ENCODE results near the gene DDX4. TPM values are rescaled to one million over a fixed set of nuclear protein-coding genes. Genes with fewer than 3 reads are reported as not detected.
A peak's percentile ranks its signal among the peaks of the same experiment; 100 is the strongest.

The DDX4 gene
- total RNA-seq, 2 experiments from 2014 or later: 0.23 to 0.61 TPM

DNA sequence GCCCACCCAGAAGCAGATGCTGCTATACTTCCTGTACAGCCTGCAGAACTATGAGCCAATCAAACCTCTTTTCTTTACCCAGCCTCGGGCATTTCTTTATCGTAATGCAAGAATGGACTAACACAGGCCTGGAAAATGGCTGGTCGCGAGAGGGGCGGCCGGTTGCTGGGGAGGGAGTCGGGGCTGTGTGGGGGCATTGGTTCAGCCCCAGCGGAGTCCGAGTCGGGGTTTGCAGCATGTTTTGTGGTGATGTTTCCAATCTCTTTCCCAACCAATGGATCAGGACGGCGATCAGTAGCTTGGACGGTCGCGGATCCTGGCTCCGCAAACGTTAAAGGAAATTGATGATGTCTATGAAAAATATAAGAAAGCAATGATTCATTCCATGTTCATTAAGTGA, 94.6 kb downstream of the DDX4 start:
- ATAC-seq: no peak
- ChIA-PET CTCF (no interaction called here), POLR2A (no interaction called here)
- DNase-seq: no peak
- H3K4me1 Mint-ChIP-seq (ENCODE audit: low read depth): no peaks in the 10 kb centered on the region
- H3K36me3 Mint-ChIP-seq (ENCODE audit: low read depth): no peaks in the 10 kb centered on the region
- peaks cover 6% of the 10 kb centered on the region for H3K9me3 Mint-ChIP-seq (ENCODE audit: insufficient read depth)
- no peak overlapping the region for H3K4me3 Mint-ChIP-seq
- peaks cover 8% of the 10 kb centered on the region for H3K27me3 Mint-ChIP-seq (ENCODE audit: low read depth)
- H3K27ac Mint-ChIP-seq: no peak overlapping the region

DNA sequence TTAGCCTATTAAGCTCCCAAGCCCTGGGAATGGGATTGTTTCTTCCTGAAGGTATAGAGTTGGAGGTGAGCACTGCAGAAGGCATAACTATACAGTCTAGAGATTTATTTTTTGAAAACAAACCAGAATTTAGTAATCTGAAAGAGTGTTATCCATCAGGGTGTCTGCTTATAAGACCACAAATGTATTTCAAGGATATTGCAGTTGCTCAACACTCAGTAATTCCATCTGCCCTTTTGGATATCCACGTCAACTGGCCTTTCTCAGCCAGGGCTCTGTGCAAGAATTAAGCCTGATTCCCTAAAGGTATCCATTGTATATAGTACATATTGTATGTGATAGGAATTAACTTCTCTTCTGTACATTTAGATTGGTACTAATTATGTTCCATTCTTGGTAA, 98.3 kb downstream of the DDX4 start:
- no peaks in the 10 kb centered on the region for H3K36me3 Mint-ChIP-seq (ENCODE audit: low read depth)
- no peak overlapping the region for H3K27ac Mint-ChIP-seq
- POLR2A ChIA-PET: no interaction called here
- H3K27me3 Mint-ChIP-seq (ENCODE audit: low read depth): peaks cover 21% of the 10 kb centered on the region
- CTCF ChIA-PET: no interaction called here
- ATAC-seq: no peak
- DNase-seq: no peak
- H3K9me3 Mint-ChIP-seq (ENCODE audit: insufficient read depth): peaks cover 6% of the 10 kb centered on the region
- H3K4me1 Mint-ChIP-seq (ENCODE audit: low read depth): no peaks in the 10 kb centered on the region
- no peak overlapping the region for H3K4me3 Mint-ChIP-seq

DNA sequence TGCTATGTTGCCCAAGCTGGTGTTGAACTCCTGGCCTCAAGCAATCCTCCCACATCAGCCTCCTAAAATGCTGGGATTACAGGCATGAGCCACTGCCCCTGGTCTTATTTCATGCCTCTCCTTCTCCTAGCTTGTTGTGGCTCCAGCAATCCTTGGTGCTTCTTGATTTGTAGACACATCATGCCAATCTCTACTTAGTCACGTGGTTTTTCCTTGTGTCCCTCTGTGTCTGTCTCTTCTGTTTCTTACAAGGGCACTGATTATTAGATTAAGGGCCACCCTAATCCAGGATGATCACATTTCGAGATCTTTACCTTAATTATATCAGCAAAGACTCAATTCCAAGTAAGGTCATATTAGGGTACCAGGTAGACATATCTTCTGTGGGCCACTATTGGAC, 104.1 kb downstream of the DDX4 start:
- Mint-ChIP-seq H3K27ac (no peak overlapping the region), H3K4me1 (ENCODE audit: low read depth) (no peaks in the 10 kb centered on the region), H3K9me3 (ENCODE audit: insufficient read depth) (peaks cover 15% of the 10 kb centered on the region), H3K4me3 (no peak overlapping the region), H3K27me3 (ENCODE audit: low read depth) (peaks cover 29% of the 10 kb centered on the region), H3K36me3 (ENCODE audit: low read depth) (peaks cover 7% of the 10 kb centered on the region)
- CTCF ChIA-PET: no interaction called here
- POLR2A ChIA-PET: no interaction called here
- ATAC-seq (no peak), DNase-seq (no peak)

DNA sequence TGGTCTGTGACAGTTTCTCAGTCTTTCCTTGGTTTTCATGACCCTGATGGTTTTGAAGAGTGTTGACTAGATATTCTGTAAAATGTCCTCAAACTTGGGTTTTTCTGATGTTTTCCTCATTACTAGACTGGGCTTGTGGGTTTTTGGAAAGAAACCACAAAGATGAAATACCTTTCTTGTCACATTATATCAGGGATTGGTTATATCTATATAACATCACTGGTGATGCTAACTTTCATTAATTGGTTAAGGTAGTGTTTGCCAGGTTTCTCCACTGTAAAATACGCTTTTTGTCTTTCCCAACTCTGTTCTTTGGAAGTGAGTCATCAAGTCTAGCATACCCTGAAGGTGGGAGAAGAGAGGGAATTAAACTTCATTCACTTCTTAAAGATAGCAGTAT, 110.0 kb downstream of the DDX4 start:
- H3K27ac Mint-ChIP-seq: no peak overlapping the region
- peaks cover 22% of the 10 kb centered on the region for H3K4me1 Mint-ChIP-seq (ENCODE audit: low read depth)
- DNase-seq (no peak), ATAC-seq (no peak)
- ChIA-PET POLR2A (no interaction called here), CTCF (no interaction called here)
- H3K4me3 Mint-ChIP-seq: no peak overlapping the region
- peaks cover 17% of the 10 kb centered on the region for H3K27me3 Mint-ChIP-seq (ENCODE audit: low read depth)
- peaks cover 15% of the 10 kb centered on the region for H3K9me3 Mint-ChIP-seq (ENCODE audit: insufficient read depth)
- H3K36me3 Mint-ChIP-seq (ENCODE audit: low read depth): peaks cover 13% of the 10 kb centered on the region

DNA sequence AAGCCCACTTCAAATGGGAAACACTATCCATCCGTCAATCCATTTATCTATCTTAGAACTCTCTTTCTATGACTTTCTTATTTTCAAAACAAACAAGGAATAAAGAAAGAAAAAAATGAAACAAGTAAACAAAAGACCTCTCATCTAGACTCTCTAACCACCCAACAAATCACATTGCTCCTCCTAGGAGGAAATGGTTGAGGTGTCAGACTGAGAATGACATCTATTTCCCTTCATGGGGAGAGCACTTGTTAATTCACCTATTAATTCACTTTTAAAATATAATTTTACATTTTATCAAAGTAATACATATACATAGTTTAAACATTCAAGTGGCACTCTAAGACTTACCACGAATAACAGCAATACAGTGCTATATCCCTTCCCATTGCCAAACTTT, 110.9 kb downstream of the DDX4 start:
- H3K9me3 Mint-ChIP-seq (ENCODE audit: insufficient read depth): peaks cover 15% of the 10 kb centered on the region
- H3K4me1 Mint-ChIP-seq (ENCODE audit: low read depth): peaks cover 31% of the 10 kb centered on the region
- no peak overlapping the region for H3K4me3 Mint-ChIP-seq
- H3K27ac Mint-ChIP-seq: no peak overlapping the region
- peaks cover 13% of the 10 kb centered on the region for H3K36me3 Mint-ChIP-seq (ENCODE audit: low read depth)
- H3K27me3 Mint-ChIP-seq (ENCODE audit: low read depth): peaks cover 16% of the 10 kb centered on the region
- ChIA-PET POLR2A (no interaction called here), CTCF (no interaction called here)
- DNase-seq: no peak
- ATAC-seq: no peak

DNA sequence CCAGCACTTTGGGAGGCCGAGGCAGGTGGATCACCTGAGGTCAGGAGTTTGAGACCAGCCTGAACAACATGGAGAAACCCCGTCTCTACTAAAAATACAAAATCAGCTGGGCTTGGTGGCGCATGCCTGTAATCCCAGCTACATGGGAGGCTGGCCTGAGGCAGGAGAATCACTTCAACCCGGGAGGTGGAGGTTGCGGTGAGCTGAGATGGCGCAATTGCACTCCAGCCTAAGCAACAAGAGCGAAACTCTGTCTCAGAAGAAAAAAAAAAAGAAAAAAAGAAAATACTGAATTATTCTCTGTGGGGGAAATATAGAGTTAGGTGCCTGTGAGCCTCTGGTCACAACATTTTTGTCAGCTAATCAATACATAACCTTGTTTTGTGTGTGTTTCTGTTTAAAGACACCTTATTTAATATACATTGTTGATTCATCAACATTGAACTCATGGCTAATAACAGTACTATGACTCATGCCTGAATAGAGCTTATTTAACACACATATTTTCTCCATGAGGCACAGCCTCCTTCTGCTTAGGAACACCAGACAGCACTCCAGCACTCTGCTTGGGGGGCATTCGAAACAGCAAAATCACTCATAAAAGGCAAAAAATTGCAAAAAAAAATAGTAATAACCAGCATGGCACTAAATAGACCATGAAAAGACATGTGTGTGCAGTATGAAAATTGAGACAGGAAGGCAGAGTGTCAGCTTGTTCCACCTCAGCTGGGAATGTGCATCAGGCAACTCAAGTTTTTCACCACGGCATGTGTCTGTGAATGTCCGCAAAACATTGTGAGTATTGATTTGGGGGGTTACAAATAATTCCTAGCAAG, 113.2 kb downstream of the DDX4 start, which contains the start of gene IL31RA:
TSS of gene IL31RA (plus strand) at position 519 of the 836 bp plus-strand sequence. CDS start at position 733, 214 bp downstream.
- H3K27me3 Mint-ChIP-seq (ENCODE audit: low read depth): peaks cover 12% of the 10 kb centered on the region
- no peak for ATAC-seq
- peaks cover 2% of the 10 kb centered on the region for H3K9me3 Mint-ChIP-seq (ENCODE audit: insufficient read depth)
- H3K4me3 Mint-ChIP-seq: no peak within 1 kb of the TSS
- ChIA-PET CTCF (interaction anchor here (1.5 kb wide), 1 partner anchor 17 kb away, joined by 3 read pairs; no protein-coding TSS in a partner anchor), POLR2A (interaction anchor here (0.5 kb wide), 1 partner anchor 376 kb away, joined by 3 read pairs; no protein-coding TSS in a partner anchor)
- H3K4me1 Mint-ChIP-seq (ENCODE audit: low read depth): peaks cover 46% of the 10 kb centered on the region
- peaks cover 9% of the 10 kb centered on the region for H3K36me3 Mint-ChIP-seq (ENCODE audit: low read depth)
- H3K27ac Mint-ChIP-seq: no peak within 1 kb of the TSS
- DNase-seq: no peak

DNA sequence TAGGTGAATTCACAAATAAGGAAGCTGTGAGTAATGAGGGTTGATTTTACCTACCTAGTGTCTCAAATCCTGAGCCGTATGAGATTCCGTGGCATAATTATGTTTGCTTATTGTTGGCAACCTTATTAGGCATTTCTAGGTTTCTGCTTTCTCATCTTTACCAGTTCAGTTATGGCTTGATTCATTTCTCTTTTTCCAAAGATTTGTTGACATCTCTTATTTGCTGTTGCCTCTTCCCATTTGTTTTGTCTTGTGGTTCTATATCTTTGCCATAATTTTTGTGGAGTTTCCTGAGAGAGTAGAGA, 113.8 kb downstream of the DDX4 start:
- Mint-ChIP-seq H3K4me3 (no peak overlapping the region), H3K4me1 (ENCODE audit: low read depth) (peaks cover 52% of the 10 kb centered on the region), H3K27ac (no peak overlapping the region), H3K36me3 (ENCODE audit: low read depth) (peaks cover 9% of the 10 kb centered on the region), H3K27me3 (ENCODE audit: low read depth) (peaks cover 12% of the 10 kb centered on the region), H3K9me3 (ENCODE audit: insufficient read depth) (no peaks in the 10 kb centered on the region)
- POLR2A ChIA-PET: no interaction called here
- DNase-seq: no peak
- ATAC-seq: no peak
- CTCF ChIA-PET: interaction anchor here (1.5 kb wide), 1 partner anchor 16 kb away, joined by 3 read pairs; no protein-coding TSS in a partner anchor

DNA sequence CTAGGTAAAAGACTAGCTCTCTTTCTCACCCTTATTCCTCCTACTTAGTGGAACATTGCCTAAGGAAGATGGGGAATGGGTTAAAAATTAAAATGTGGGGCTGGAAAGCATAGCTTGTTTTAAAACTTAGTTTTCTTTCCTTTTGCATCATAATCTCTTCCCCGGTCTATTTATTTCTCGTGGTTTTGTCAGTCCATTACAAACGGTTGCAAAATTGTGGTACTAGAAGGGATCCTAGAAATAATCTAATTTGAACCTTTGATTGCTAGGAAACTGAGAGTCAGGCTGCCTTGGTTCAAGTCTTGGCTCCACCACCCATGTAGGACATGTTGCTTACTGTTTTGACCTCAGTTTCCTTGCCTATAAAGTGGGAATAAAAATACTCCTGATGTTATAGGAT, 114.6 kb downstream of the DDX4 start:
- Mint-ChIP-seq H3K9me3 (ENCODE audit: insufficient read depth) (no peaks in the 10 kb centered on the region), H3K4me3 (no peak overlapping the region), H3K27me3 (ENCODE audit: low read depth) (peaks cover 12% of the 10 kb centered on the region), H3K36me3 (ENCODE audit: low read depth) (peaks cover 9% of the 10 kb centered on the region), H3K27ac (no peak overlapping the region), H3K4me1 (ENCODE audit: low read depth) (peaks cover 60% of the 10 kb centered on the region)
- POLR2A ChIA-PET: no interaction called here
- DNase-seq (no peak), ATAC-seq (no peak)
- CTCF ChIA-PET: interaction anchor here (1.1 to 1.5 kb wide), 2 partner anchors 15 to 84 kb away, joined by 3 read pairs; no protein-coding TSS in a partner anchor

DNA sequence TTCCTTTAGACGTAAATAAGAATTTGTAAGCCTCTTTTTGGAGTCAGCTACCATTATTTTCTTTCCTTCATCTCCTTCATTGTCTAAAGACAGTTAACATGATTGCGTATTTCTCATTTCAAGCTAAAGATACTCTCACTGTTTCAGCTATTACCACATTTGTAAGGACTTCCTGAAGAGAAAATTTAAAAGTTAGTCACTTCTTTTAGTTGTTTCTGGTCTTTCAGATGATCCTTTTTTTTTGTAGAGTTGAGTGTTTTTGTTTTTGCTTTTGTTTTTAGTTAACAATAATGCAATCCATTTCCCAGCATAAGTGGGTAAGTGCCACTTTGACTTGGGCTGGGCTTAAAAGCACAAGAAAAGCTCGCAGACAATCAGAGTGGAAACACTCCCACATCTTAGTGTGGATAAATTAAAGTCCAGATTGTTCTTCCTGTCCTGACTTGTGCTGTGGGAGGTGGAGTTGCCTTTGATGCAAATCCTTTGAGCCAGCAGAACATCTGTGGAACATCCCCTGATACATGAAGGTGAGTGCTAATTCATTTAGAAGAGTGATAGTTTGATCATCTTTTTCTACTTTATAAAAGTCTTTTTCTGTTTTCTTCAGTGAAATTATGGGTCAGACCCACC, 115.3 kb downstream of the DDX4 start:
- Mint-ChIP-seq H3K27me3 (ENCODE audit: low read depth) (peaks cover 12% of the 10 kb centered on the region), H3K27ac (no peak overlapping the region), H3K4me1 (ENCODE audit: low read depth) (peaks cover 63% of the 10 kb centered on the region), H3K4me3 (no peak overlapping the region), H3K9me3 (ENCODE audit: insufficient read depth) (no peaks in the 10 kb centered on the region), H3K36me3 (ENCODE audit: low read depth) (peaks cover 6% of the 10 kb centered on the region)
- POLR2A ChIA-PET: no interaction called here
- no peak for DNase-seq
- CTCF ChIA-PET: interaction anchor here (1.1 to 1.5 kb wide), 2 partner anchors 15 to 83 kb away, joined by 3 read pairs; no protein-coding TSS in a partner anchor
- no peak for ATAC-seq

DNA sequence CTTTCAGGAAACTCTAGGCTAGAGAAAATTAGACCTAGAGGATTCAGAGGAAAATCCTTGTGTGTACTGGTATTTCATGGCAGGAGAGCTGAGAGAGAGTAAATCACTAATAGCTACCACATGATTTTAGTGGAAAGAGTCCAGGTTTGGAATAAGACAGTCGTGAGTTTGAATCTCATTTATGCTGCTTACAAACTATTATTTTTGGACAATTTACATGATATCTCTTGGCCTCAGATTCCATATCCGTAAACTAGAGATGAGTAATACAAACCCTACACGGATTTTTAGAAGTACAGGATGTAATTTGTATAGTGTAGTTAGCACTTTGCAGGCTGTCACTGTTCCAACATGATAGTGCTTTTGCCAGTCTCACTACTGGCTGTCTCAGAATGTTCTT, 116.0 kb downstream of the DDX4 start:
- POLR2A ChIA-PET: no interaction called here

DNA sequence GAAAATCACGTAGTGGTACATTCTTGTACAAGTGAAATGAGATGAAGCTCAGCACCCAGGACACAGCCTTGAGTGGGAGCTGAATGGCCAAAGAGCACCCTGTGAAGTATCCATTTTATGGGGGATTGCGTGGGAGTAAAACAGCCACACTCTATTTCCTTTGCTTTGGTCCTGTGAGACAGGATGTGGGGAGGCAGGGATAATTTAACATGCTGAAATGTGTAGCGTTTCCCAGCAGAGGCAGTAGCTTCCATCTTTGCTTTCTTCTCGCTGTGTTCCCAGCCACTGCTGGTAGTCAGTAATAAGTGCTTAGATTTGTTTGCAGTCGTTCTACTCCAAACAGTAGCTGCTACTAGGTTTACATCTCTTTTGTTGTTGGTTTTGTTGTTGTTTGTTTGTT, 117.6 kb downstream of the DDX4 start:
- peaks cover 4% of the 10 kb centered on the region for H3K36me3 Mint-ChIP-seq (ENCODE audit: low read depth)
- POLR2A ChIA-PET: no interaction called here
- peak; percentile 53 for DNase-seq
- peaks cover 5% of the 10 kb centered on the region for H3K27me3 Mint-ChIP-seq (ENCODE audit: low read depth)
- ATAC-seq: peak; percentile 55
- no peaks in the 10 kb centered on the region for H3K9me3 Mint-ChIP-seq (ENCODE audit: insufficient read depth)
- peak overlapping the region; percentile 32 for H3K4me3 Mint-ChIP-seq
- peaks cover 47% of the 10 kb centered on the region for H3K4me1 Mint-ChIP-seq (ENCODE audit: low read depth)
- H3K27ac Mint-ChIP-seq: peak overlapping the region; percentile 88
- CTCF ChIA-PET: interaction anchor here (0.8 to 2.0 kb wide), 6 partner anchors 9 to 81 kb away, joined by 3 to 6 read pairs (median 4); no protein-coding TSS in a partner anchor

More for the DNA sequence above, 116.0 kb downstream of the DDX4 start:
- no peak overlapping the region for H3K27ac Mint-ChIP-seq
- peaks cover 10% of the 10 kb centered on the region for H3K27me3 Mint-ChIP-seq (ENCODE audit: low read depth)
- no peak overlapping the region for H3K4me3 Mint-ChIP-seq
- H3K4me1 Mint-ChIP-seq (ENCODE audit: low read depth): peaks cover 57% of the 10 kb centered on the region
- no peaks in the 10 kb centered on the region for H3K9me3 Mint-ChIP-seq (ENCODE audit: insufficient read depth)
- no peak for DNase-seq
- peaks cover 6% of the 10 kb centered on the region for H3K36me3 Mint-ChIP-seq (ENCODE audit: low read depth)
- no peak for ATAC-seq
- CTCF ChIA-PET: no interaction called here

DNA sequence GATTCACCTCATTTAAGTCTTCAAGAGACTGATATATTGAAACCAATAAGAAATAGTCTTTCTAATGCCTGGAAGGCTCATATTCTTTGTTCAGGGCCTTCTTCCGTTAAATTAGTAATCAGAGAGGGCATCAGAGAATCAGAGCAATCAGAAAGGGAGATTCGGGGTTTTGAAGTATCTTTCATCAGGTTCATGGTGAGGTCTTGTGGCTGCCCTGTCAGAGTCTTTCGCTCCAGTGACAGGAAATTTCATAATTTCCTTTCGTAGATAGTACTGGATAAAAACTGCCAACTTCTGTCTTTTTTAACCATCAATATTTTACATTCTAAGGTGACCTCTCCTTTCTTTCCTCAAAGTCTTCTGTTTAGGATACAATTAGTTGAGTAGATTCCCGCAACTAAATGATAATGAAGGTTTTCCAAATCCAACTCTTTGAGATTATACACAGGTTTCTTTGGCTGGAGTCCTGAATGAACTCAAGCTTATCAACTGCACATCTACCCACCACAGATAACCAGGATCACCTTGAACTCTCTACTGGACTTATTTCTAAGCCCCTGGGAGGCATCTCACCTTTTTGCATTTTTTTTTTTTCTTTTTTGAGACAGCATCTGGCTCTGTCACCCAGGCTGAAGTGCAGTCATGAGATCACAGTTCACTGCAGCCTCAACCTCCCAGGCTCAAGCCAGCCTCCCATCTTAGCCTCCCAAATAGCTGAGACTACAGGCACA, 118.8 kb downstream of the DDX4 start:
- POLR2A ChIA-PET: no interaction called here
- DNase-seq: peak; percentile 65
- peaks cover 4% of the 10 kb centered on the region for H3K36me3 Mint-ChIP-seq (ENCODE audit: low read depth)

More for the DNA sequence above, 118.8 kb downstream of the DDX4 start:
- Mint-ChIP-seq H3K27me3 (ENCODE audit: low read depth) (peaks cover 2% of the 10 kb centered on the region), H3K4me1 (ENCODE audit: low read depth) (peaks cover 44% of the 10 kb centered on the region), H3K4me3 (peak overlapping the region; percentile 55), H3K9me3 (ENCODE audit: insufficient read depth) (no peaks in the 10 kb centered on the region), H3K27ac (peak overlapping the region; percentile 88)
- peak; percentile 86 for ATAC-seq
- CTCF ChIA-PET: interaction anchor here (0.7 to 2.0 kb wide), 3 partner anchors 12 to 165 kb away, joined by 3 to 6 read pairs (median 4); no protein-coding TSS in a partner anchor

All from activated CD8-positive, alpha-beta T cell treated with anti-CD3 and anti-CD28 coated beads, Interleukin-2, amount 10 ng/mL, durations not matched to agents 7 days and 5 days (primary cell).